ENCODE results near the gene KLHL42. TPM values are rescaled to one million over a fixed set of nuclear protein-coding genes. Genes with fewer than 3 reads are reported as not detected.

The KLHL42 gene
- total and polyA plus RNA-seq, 4 experiments from 2014 or later: 10.8 to 20.5 (median 16.0) TPM

- Histone ChIP-seq H3K4me1 (ENCODE audit: insufficient read depth, low read length) (peaks cover 30% of the 10 kb centered on the region), H3K27ac (ENCODE audit: low read depth, low read length) (no peak overlapping the region), H3K27me3 (ENCODE audit: insufficient read depth, low read length) (no peaks in the 10 kb centered on the region), H3K36me3 (ENCODE audit: insufficient read depth, low read length) (no peaks in the 10 kb centered on the region), H3K9me3 (ENCODE audit: control insufficient read depth in 1 of 2, low read length in 2 of 2) (no peaks in the 10 kb centered on the region), H3K4me3 (ENCODE audit: low read length in 2 of 2) (no peak overlapping the region)
- peaks cover 0 to 2% (median 0%) of the 10 kb centered on the region in 8 donors for H3K9me3 Mint-ChIP-seq
- H3K36me3 Mint-ChIP-seq: no peaks in the 10 kb centered on the region
- H3K27me3 Mint-ChIP-seq: no peaks in the 10 kb centered on the region
- intact Hi-C loops (cut with micrococcal nuclease): no loop called here
- H3K27ac Mint-ChIP-seq: no peak overlapping the region
- no peak overlapping the region for H3K4me3 Mint-ChIP-seq
- no peak for DNase-seq
- CTCF ChIA-PET (ENCODE audit: partially characterized antibody): no interaction called here
- POLR2A ChIA-PET (ENCODE audit: partially characterized antibody): no interaction called here
- peaks cover 17 to 30% (median 24%) of the 10 kb centered on the region in 4 donors for H3K4me1 Mint-ChIP-seq
These were observed 38.4 kb downstream of the KLHL42 start for GRCh38 chr12:27818401-27818918.

DNA sequence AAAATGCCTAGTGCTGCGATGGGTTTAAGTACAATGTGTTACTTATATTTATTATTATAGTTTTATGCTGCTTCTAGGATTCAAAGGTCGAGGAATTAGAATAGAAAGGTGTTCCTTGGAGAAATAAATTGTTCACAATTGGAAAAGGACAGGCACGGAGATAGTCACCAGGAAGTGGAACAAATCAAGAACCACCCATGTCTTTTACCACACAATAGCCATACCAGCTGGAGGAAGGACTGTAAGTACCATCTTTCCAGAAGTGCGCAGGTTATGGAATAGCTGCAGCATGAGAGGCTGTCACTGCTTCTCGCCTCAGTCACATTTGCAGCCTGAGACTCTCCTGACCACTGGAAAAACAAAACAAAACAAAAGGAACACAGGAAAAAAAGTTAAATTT, 40.5 kb downstream of the KLHL42 start:
- H3K27ac Mint-ChIP-seq: no peak overlapping the region
- no peaks in the 10 kb centered on the region for H3K9me3 ChIP-seq (ENCODE audit: control insufficient read depth in 1 of 2, low read length in 2 of 2)
- DNase-seq: no peak
- peaks cover 23 to 35% (median 29%) of the 10 kb centered on the region in 4 donors for H3K4me1 Mint-ChIP-seq
- intact Hi-C loops (cut with micrococcal nuclease): no loop called here
- H3K4me3 Mint-ChIP-seq: no peak overlapping the region
- no peaks in the 10 kb centered on the region for H3K36me3 Mint-ChIP-seq
- H3K4me1 ChIP-seq (ENCODE audit: insufficient read depth, low read length): peaks cover 34% of the 10 kb centered on the region
- POLR2A ChIA-PET (ENCODE audit: partially characterized antibody): interaction anchor here (2.3 kb wide), 1 partner anchor 41 kb away, joined by 23 read pairs; the partner anchor contains the start of genes KLHL42 and MANSC4
- H3K27me3 ChIP-seq (ENCODE audit: insufficient read depth, low read length): no peaks in the 10 kb centered on the region
- CTCF ChIA-PET (ENCODE audit: partially characterized antibody): interaction anchor here (0.7 to 5.7 kb wide), 19 partner anchors 9 to 567 kb away, joined by 3 to 63 read pairs (median 7); partner anchors contain the start of genes KLHL42 and MANSC4
- H3K9me3 Mint-ChIP-seq: no peaks in the 10 kb centered on the region
- no peak overlapping the region for H3K27ac ChIP-seq (ENCODE audit: low read depth, low read length)
- H3K27me3 Mint-ChIP-seq: no peaks in the 10 kb centered on the region
- H3K4me3 ChIP-seq (ENCODE audit: low read length in 2 of 2): no peak overlapping the region
- no peaks in the 10 kb centered on the region for H3K36me3 ChIP-seq (ENCODE audit: insufficient read depth, low read length)

DNA sequence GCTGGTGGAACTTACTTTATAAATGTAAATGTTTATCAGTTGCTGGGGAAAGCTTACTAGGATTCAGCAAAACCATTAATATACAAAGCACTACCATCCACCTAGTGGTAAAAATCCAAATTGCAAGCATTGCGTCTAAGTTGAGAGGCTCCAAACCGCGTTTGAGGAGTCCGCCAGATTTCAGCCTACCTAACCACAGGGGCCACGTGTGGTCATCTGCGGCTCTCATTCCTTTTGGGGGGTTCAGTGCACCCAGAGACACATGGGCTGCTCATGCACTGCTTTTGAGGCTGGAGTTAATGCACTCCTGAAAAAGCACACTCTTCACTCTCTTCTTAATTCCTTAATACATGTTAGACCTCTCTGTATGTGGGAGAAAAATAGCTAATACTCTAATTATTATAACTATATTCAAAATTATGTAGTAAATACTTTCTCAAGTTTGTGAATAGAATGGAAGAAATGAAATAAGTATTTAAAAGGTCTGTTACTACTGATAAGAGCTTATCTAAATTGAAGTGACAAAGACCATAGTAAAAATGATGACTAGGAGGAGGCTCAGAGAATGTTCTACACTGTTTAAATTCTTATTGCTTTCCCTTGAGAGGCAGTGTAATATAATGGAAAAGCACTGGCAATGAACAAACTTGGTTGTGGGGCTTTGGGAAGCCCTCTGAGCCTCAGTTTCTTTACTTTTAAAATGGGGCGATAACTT, 41.4 kb downstream of the KLHL42 start:
- peaks cover 23 to 35% (median 29%) of the 10 kb centered on the region in 4 donors for H3K4me1 Mint-ChIP-seq
- peak overlapping the region; percentile 71 to 89 (median 83) for H3K4me3 Mint-ChIP-seq
- H3K9me3 Mint-ChIP-seq: no peaks in the 10 kb centered on the region
- peak overlapping the region; percentile 67 to 94 (median 84) for H3K27ac Mint-ChIP-seq
- CTCF ChIA-PET (ENCODE audit: partially characterized antibody): interaction anchor here (1.0 to 5.7 kb wide), 33 partner anchors 8 to 568 kb away, joined by 3 to 63 read pairs (median 4); partner anchors contain the start of genes KLHL42 and MANSC4
- no peaks in the 10 kb centered on the region for H3K27me3 Mint-ChIP-seq
- peaks cover 34% of the 10 kb centered on the region for H3K4me1 ChIP-seq (ENCODE audit: insufficient read depth, low read length)
- POLR2A ChIA-PET (ENCODE audit: partially characterized antibody): interaction anchor here (2.3 kb wide), 1 partner anchor 41 kb away, joined by 23 read pairs; the partner anchor contains the start of genes KLHL42 and MANSC4
- H3K36me3 Mint-ChIP-seq: no peaks in the 10 kb centered on the region
- no peak overlapping the region for H3K27ac ChIP-seq (ENCODE audit: low read depth, low read length)
- no peaks in the 10 kb centered on the region for H3K36me3 ChIP-seq (ENCODE audit: insufficient read depth, low read length)
- peak overlapping the region; percentile 9 to 34 for H3K4me3 ChIP-seq (ENCODE audit: low read length in 2 of 2)
- DNase-seq: peak in 4 of 5 donors; percentile 41 to 49 (median 46)
- no peaks in the 10 kb centered on the region for H3K27me3 ChIP-seq (ENCODE audit: insufficient read depth, low read length)
- intact Hi-C loops (cut with micrococcal nuclease): loop anchor here (1.0 kb wide), 2 partner anchors 41 to 88 kb away; partner anchors contain the start of genes KLHL42 and MANSC4
- no peaks in the 10 kb centered on the region for H3K9me3 ChIP-seq (ENCODE audit: control insufficient read depth in 1 of 2, low read length in 2 of 2)

DNA sequence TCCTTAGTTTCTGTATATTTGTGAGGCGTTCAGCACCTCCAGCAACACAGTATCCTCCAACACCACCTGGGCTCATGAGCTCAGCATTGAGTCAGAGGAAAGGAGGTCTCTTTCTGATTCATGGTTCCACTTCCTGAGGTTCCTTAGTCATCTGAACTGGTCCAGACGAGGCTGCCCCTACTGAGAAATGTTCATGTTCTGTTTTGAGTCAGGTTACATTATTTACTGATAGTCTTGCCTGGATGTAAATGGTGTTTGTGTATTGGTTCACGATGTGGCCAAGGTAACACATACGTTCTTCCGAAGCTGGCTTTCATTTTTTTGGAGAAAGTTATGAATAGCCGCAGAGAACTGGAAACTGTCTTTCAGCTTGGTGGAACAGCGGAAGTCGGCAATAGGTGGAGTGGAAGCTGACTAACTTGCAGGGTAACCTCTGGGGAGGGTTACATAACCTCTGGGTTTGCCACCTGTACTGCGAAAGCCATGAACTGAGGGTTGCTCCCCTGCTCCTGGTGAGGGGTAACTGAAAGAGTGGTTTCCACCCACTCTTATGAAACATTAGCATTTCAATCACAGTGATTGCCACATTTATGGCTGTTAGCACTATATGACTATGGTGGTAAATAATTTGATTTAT, 42.2 kb downstream of the KLHL42 start:
- H3K4me3 ChIP-seq (ENCODE audit: low read length in 2 of 2): peak overlapping the region; percentile 9 to 34
- no peaks in the 10 kb centered on the region for H3K9me3 Mint-ChIP-seq

DNA sequence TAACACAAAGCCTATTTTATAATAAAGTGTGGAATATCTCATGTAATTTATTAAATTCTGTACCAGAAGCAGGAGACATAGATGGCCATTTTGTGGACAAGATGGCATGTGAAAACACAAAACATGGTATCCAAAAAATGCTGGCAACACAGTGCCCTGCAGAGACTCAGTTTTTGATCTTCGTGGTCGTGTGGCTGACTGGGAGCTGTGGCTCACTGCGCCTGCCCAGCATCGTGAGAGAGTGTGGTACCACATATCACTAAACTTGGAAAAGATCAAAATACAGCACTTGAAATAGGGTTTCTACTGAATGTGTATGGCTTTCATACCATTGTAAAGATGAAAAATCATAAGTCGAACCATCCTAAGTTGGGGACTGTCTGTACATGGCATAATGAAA, 43.0 kb downstream of the KLHL42 start:
- POLR2A ChIA-PET (ENCODE audit: partially characterized antibody): interaction anchor here (2.3 kb wide), 1 partner anchor 43 kb away, joined by 23 read pairs; the partner anchor contains the start of genes KLHL42 and MANSC4
- H3K36me3 ChIP-seq (ENCODE audit: insufficient read depth, low read length): no peaks in the 10 kb centered on the region
- no peak overlapping the region for H3K4me3 ChIP-seq (ENCODE audit: low read length in 2 of 2)
- H3K27me3 Mint-ChIP-seq: no peaks in the 10 kb centered on the region
- DNase-seq: no peak
- no peaks in the 10 kb centered on the region for H3K36me3 Mint-ChIP-seq
- intact Hi-C loops (cut with micrococcal nuclease): no loop called here
- H3K27ac ChIP-seq (ENCODE audit: low read depth, low read length): no peak overlapping the region
- peak overlapping the region in 1 of 8 donors; percentile 89 for H3K4me3 Mint-ChIP-seq
- H3K9me3 Mint-ChIP-seq: no peaks in the 10 kb centered on the region
- no peaks in the 10 kb centered on the region for H3K9me3 ChIP-seq (ENCODE audit: control insufficient read depth in 1 of 2, low read length in 2 of 2)
- H3K27ac Mint-ChIP-seq: peak overlapping the region in 6 of 7 donors; percentile 19 to 89 (median 58)
- peaks cover 23 to 35% (median 29%) of the 10 kb centered on the region in 4 donors for H3K4me1 Mint-ChIP-seq
- no peaks in the 10 kb centered on the region for H3K27me3 ChIP-seq (ENCODE audit: insufficient read depth, low read length)
- CTCF ChIA-PET (ENCODE audit: partially characterized antibody): interaction anchor here (1.9 to 5.7 kb wide), 4 partner anchors 11 to 121 kb away, joined by 4 to 63 read pairs (median 11); partner anchors contain the start of genes KLHL42 and MANSC4
- peaks cover 34% of the 10 kb centered on the region for H3K4me1 ChIP-seq (ENCODE audit: insufficient read depth, low read length)

More for the DNA sequence above, 42.2 kb downstream of the KLHL42 start:
- POLR2A ChIA-PET (ENCODE audit: partially characterized antibody): interaction anchor here (0.6 to 2.3 kb wide), 2 partner anchors 42 to 66 kb away, joined by 3 to 23 read pairs; partner anchors contain the start of genes KLHL42 and MANSC4
- intact Hi-C loops (cut with micrococcal nuclease): loop anchor here (1.0 kb wide), 1 partner anchor 118 kb away; no protein-coding TSS in a partner anchor
- Mint-ChIP-seq H3K4me3 (peak overlapping the region; percentile 71 to 89 (median 83)), H3K27me3 (no peaks in the 10 kb centered on the region), H3K27ac (peak overlapping the region; percentile 67 to 94 (median 84)), H3K36me3 (no peaks in the 10 kb centered on the region), H3K4me1 (peaks cover 23 to 35% (median 29%) of the 10 kb centered on the region in 4 donors)
- Histone ChIP-seq H3K27ac (ENCODE audit: low read depth, low read length) (no peak overlapping the region), H3K9me3 (ENCODE audit: control insufficient read depth in 1 of 2, low read length in 2 of 2) (no peaks in the 10 kb centered on the region), H3K27me3 (ENCODE audit: insufficient read depth, low read length) (no peaks in the 10 kb centered on the region), H3K36me3 (ENCODE audit: insufficient read depth, low read length) (no peaks in the 10 kb centered on the region), H3K4me1 (ENCODE audit: insufficient read depth, low read length) (peaks cover 34% of the 10 kb centered on the region)
- CTCF ChIA-PET (ENCODE audit: partially characterized antibody): interaction anchor here (0.7 to 5.7 kb wide), 29 partner anchors 8 to 385 kb away, joined by 3 to 63 read pairs (median 4); partner anchors contain the start of genes KLHL42 and MANSC4
- DNase-seq: peak; percentile 57 to 91 (median 70)

- Histone ChIP-seq H3K27ac (ENCODE audit: low read depth, low read length) (no peak overlapping the region), H3K4me1 (ENCODE audit: insufficient read depth, low read length) (peaks cover 34% of the 10 kb centered on the region), H3K36me3 (ENCODE audit: insufficient read depth, low read length) (no peaks in the 10 kb centered on the region), H3K9me3 (ENCODE audit: control insufficient read depth in 1 of 2, low read length in 2 of 2) (no peaks in the 10 kb centered on the region), H3K27me3 (ENCODE audit: insufficient read depth, low read length) (no peaks in the 10 kb centered on the region), H3K4me3 (ENCODE audit: low read length in 2 of 2) (no peak overlapping the region)
- H3K27me3 Mint-ChIP-seq: no peaks in the 10 kb centered on the region
- H3K36me3 Mint-ChIP-seq: no peaks in the 10 kb centered on the region
- CTCF ChIA-PET (ENCODE audit: partially characterized antibody): interaction anchor here (5.7 kb wide), 1 partner anchor 90 kb away, joined by 63 read pairs; no protein-coding TSS in a partner anchor
- H3K9me3 Mint-ChIP-seq: no peaks in the 10 kb centered on the region
- H3K27ac Mint-ChIP-seq: peak overlapping the region in 3 of 7 donors; percentile 5 to 43 (median 14)
- H3K4me1 Mint-ChIP-seq: peaks cover 23 to 35% (median 29%) of the 10 kb centered on the region in 4 donors
- intact Hi-C loops (cut with micrococcal nuclease): loop anchor here (2.0 kb wide), 1 partner anchor 367 kb away; the partner anchor contains the start of gene CCDC91
- POLR2A ChIA-PET (ENCODE audit: partially characterized antibody): no interaction called here
- peak overlapping the region in 3 of 8 donors; percentile 13 to 39 (median 21) for H3K4me3 Mint-ChIP-seq
- no peak for DNase-seq
These were observed 44.3 kb downstream of the KLHL42 start for GRCh38 chr12:27824126-27824842.
